ENCODE data around the gene ETNPPL.
"Not testable (repeated sequence)": the region's sequence is repeated elsewhere in the genome, so short reads cannot be mapped to it uniquely, and the experiment has no call there.

The ETNPPL gene

GRCh38 chr4:108754327-108754726 is 8.5 kb downstream of the ETNPPL start:
- DNase-seq (ENCODE audit: low spot score): no peak

- DNase-seq (ENCODE audit: low spot score): no peak
Measured at GRCh38 chr4:108751321-108751720, 11.5 kb downstream of the ETNPPL start.

- DNase-seq (ENCODE audit: low spot score): no peak
Measured at GRCh38 chr4:108749119-108749518, 13.7 kb downstream of the ETNPPL start.

GRCh38 chr4:108746511-108746910 is 16.3 kb downstream of the ETNPPL start:
- no peak for DNase-seq (ENCODE audit: low spot score)

- no peak for DNase-seq (ENCODE audit: low spot score)
Measured at GRCh38 chr4:108744307-108744706, 18.5 kb downstream of the ETNPPL start.

GRCh38 chr4:108742451-108743420 is 20.1 kb downstream of the ETNPPL start:
- peak; percentile 13 for DNase-seq (ENCODE audit: low spot score)

- DNase-seq (ENCODE audit: low spot score): no peak
Measured at GRCh38 chr4:108738003-108738706, 24.7 kb downstream of the ETNPPL start.

GRCh38 chr4:108731006-108731405 is 31.8 kb downstream of the ETNPPL start:
- no peak for DNase-seq (ENCODE audit: low spot score)

- DNase-seq (ENCODE audit: low spot score): no peak
Measured at GRCh38 chr4:108730579-108730978, 32.3 kb downstream of the ETNPPL start.

GRCh38 chr4:108729731-108730130 is 33.1 kb downstream of the ETNPPL start:
- DNase-seq (ENCODE audit: low spot score): no peak

- peak; percentile 17 for DNase-seq (ENCODE audit: low spot score)
Measured at GRCh38 chr4:108725457-108725856, 37.4 kb downstream of the ETNPPL start.

GRCh38 chr4:108717386-108717785 is 45.5 kb downstream of the ETNPPL start:
- DNase-seq (ENCODE audit: low spot score): no peak

GRCh38 chr4:108716340-108716739 is 46.5 kb downstream of the ETNPPL start:
- no peak for DNase-seq (ENCODE audit: low spot score)

GRCh38 chr4:108714880-108715279 is 48.0 kb downstream of the ETNPPL start:
- DNase-seq (ENCODE audit: low spot score): no peak

- DNase-seq (ENCODE audit: low spot score): not testable (repeated sequence)
Measured at GRCh38 chr4:108710578-108710977, 52.3 kb downstream of the ETNPPL start.

- DNase-seq (ENCODE audit: low spot score): no peak
Measured at GRCh38 chr4:108709722-108710121, 53.1 kb downstream of the ETNPPL start.

GRCh38 chr4:108709234-108709633 is 53.6 kb downstream of the ETNPPL start:
- no peak for DNase-seq (ENCODE audit: low spot score)

GRCh38 chr4:108706289-108706688 is 56.6 kb downstream of the ETNPPL start:
- no peak for DNase-seq (ENCODE audit: low spot score)

- no peak for DNase-seq (ENCODE audit: low spot score)
Measured at GRCh38 chr4:108703966-108704365, 58.9 kb downstream of the ETNPPL start.

- no peak for DNase-seq (ENCODE audit: low spot score)
Measured at GRCh38 chr4:108703370-108703769, 59.5 kb downstream of the ETNPPL start.

GRCh38 chr4:108702960-108703359 is 59.9 kb downstream of the ETNPPL start:
- no peak for DNase-seq (ENCODE audit: low spot score)

- DNase-seq (ENCODE audit: low spot score): no peak
Measured at GRCh38 chr4:108700081-108700757, 62.6 kb downstream of the ETNPPL start.

- no peak for DNase-seq (ENCODE audit: low spot score)
Measured at GRCh38 chr4:108696160-108696559, 66.7 kb downstream of the ETNPPL start.
